Ishikawa (cell line): ENCODE data around the gene LTA.

Experiments used
- CEBPB ChIP-seq: IDR thresholded peaks from 2 replicates; pipeline ENCODE4 v1.6.1; 2012
- FOXM1 ChIP-seq: IDR thresholded peaks from 2 replicates; pipeline ENCODE4 v1.6.1; 2012; ENCODE audit warnings: low read depth, borderline replicate concordance
- REST ChIP-seq: IDR thresholded peaks from 2 replicates; pipeline ENCODE4 v1.6.1; 2012; ENCODE audit warnings: low read depth, mild to moderate bottlenecking
- YY1 ChIP-seq: IDR thresholded peaks from 2 replicates; pipeline ENCODE4 v1.6.1; 2012; ENCODE audit warnings: low read depth
- TF ChIP-seq, protein P1 (sequence below): IDR thresholded peaks from 2 replicates; pipeline ENCODE4 v1.6.1; 2012

DNA sequence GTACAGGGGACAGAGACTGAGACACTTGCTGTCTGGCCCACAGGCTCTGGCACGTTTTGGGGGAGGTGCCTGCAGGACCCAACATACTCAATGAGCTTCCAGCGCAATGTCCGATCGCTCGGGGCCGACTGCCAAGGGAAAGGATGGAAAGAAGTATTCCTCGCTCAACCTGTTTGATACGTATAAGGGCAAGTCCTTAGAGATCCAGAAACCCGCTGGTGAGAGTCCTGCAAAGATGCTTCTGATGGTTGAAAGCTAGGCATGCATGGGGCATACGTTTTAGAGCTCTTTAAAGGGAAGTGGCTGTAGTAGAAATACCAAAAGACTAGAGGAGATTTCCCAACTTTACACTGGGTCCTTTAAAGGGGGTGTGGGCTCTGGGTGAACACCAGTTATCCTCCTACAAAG, 50.6 kb downstream of the LTA start:
- TF ChIP-seq YY1 = no peak
- TF ChIP-seq FOXM1 = no peak
- TF ChIP-seq REST = no peak
- TF ChIP-seq, protein P1, sequence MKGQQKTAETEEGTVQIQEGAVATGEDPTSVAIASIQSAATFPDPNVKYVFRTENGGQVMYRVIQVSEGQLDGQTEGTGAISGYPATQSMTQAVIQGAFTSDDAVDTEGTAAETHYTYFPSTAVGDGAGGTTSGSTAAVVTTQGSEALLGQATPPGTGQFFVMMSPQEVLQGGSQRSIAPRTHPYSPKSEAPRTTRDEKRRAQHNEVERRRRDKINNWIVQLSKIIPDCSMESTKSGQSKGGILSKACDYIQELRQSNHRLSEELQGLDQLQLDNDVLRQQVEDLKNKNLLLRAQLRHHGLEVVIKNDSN = no peak
- no peak for TF ChIP-seq CEBPB
